ENCODE data around the gene NDUFAF3. TPM values are rescaled to one million over a fixed set of nuclear protein-coding genes. Genes with fewer than 3 reads are reported as not detected.

The NDUFAF3 gene
- total and polyA plus RNA-seq, 7 experiments from 2014 or later: 63.8 to 205 (median 94.2) TPM

DNA sequence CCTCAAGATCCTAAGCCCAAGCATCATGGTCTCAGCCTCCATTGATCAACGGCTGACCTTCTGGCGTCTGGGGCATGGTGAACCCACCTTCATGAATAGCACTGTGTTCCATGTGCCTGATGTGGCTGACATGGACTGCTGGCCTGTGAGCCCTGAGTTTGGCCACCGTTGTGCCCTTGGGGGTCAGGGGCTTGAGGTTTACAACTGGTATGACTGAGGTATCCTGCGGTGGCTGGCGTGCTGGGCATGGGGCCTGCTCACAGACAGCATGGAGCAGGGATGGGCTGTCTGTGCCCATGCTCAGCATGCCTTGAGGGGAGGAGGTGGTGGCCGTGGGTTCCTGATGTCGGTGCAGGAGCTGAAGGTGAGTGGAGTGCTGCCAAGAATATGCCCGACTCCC is 6.8 kb upstream of the NDUFAF3 start:
- intact Hi-C loops (cut with micrococcal nuclease): no loop called here
- Mint-ChIP-seq H3K4me3 (peak overlapping the region in 1 of 10 donors; percentile 88), H3K9me3 (no peaks in the 10 kb centered on the region), H3K27me3 (no peaks in the 10 kb centered on the region), H3K4me1 (peaks cover 7 to 34% (median 25%) of the 10 kb centered on the region in 7 donors), H3K27ac (peak overlapping the region in 5 of 9 donors; percentile 29 to 73 (median 55)), H3K36me3 (peaks cover 0 to 14% (median 3%) of the 10 kb centered on the region in 5 donors)
- no peak overlapping the region for H3K27ac ChIP-seq (ENCODE audit: low read depth, low read length)
- H3K36me3 ChIP-seq (ENCODE audit: control insufficient read depth in 2 of 3, insufficient read depth in 3 of 3, low read length in 3 of 3): peaks cover 0 to 54% (median 5%) of the 10 kb centered on the region in 3 experiments
- DNase-seq (no peak), ATAC-seq (no peak)
- H3K27me3 ChIP-seq (ENCODE audit: control insufficient read depth in 2 of 2, insufficient read depth in 2 of 2, low read length in 2 of 2): no peaks in the 10 kb centered on the region
- H3K4me1 ChIP-seq (ENCODE audit: control insufficient read depth in 2 of 2, insufficient read depth in 2 of 2, low read length in 2 of 2): peaks cover 14% of the 10 kb centered on the region in 2 donors
- H3K4me3 ChIP-seq (ENCODE audit: low read length): no peak overlapping the region
- H3K9me3 ChIP-seq (ENCODE audit: control insufficient read depth in 2 of 3, low read length in 3 of 3): no peaks in the 10 kb centered on the region
- ChIA-PET POLR2A (interaction anchor here (1.0 to 11.9 kb wide), 3 partner anchors 6 to 29 kb away, joined by 3 to 247 read pairs (median 179); partner anchors contain the start of genes P4HTM and WDR6), CTCF (interaction anchor here (0.6 to 1.5 kb wide), 3 partner anchors 16 to 28 kb away, joined by 3 to 8 read pairs (median 4); partner anchors contain the start of gene P4HTM)

DNA sequence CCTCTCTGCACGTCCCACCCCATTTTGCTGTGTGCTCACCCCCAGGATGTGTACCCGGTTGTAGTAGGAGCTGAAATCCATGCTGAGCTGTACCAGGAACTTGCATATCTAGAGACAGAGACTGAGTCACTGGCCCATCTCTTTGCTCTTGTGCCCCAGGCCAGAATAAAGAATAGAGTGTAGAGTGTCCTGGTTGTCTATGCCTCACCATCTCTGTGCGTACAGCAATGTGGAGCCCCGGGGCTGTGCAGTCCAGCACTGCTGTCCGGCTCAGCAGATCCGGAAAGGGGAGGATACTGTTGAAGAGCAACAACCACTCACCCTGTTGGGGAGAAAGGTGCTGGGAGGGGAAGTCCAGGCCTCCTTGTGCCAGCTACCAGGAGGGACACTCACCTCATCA is 6.2 kb upstream of the NDUFAF3 start:
- no peaks in the 10 kb centered on the region for H3K27me3 Mint-ChIP-seq
- no peak for ATAC-seq
- H3K9me3 Mint-ChIP-seq: no peaks in the 10 kb centered on the region
- Histone ChIP-seq H3K4me1 (ENCODE audit: control insufficient read depth in 2 of 2, insufficient read depth in 2 of 2, low read length in 2 of 2) (peaks cover 19 to 20% of the 10 kb centered on the region in 2 donors), H3K27me3 (ENCODE audit: control insufficient read depth in 2 of 2, insufficient read depth in 2 of 2, low read length in 2 of 2) (no peaks in the 10 kb centered on the region), H3K27ac (ENCODE audit: low read depth, low read length) (no peak overlapping the region), H3K36me3 (ENCODE audit: control insufficient read depth in 2 of 3, insufficient read depth in 3 of 3, low read length in 3 of 3) (peaks cover 0 to 54% (median 5%) of the 10 kb centered on the region in 3 experiments), H3K9me3 (ENCODE audit: control insufficient read depth in 2 of 3, low read length in 3 of 3) (no peaks in the 10 kb centered on the region), H3K4me3 (ENCODE audit: low read length) (no peak overlapping the region)
- intact Hi-C loops (cut with micrococcal nuclease): no loop called here
- DNase-seq: no peak
- ChIA-PET POLR2A (interaction anchor here (1.0 to 11.9 kb wide), 4 partner anchors 6 to 30 kb away, joined by 3 to 247 read pairs (median 91); partner anchors contain the start of genes P4HTM and WDR6), CTCF (no interaction called here)
- H3K4me3 Mint-ChIP-seq: peak overlapping the region in 6 of 10 donors; percentile 14 to 88 (median 48)
- H3K4me1 Mint-ChIP-seq: peaks cover 13 to 39% (median 30%) of the 10 kb centered on the region in 7 donors
- H3K36me3 Mint-ChIP-seq: peaks cover 0 to 14% (median 3%) of the 10 kb centered on the region in 5 donors
- peak overlapping the region in 5 of 9 donors; percentile 7 to 56 (median 51) for H3K27ac Mint-ChIP-seq

DNA sequence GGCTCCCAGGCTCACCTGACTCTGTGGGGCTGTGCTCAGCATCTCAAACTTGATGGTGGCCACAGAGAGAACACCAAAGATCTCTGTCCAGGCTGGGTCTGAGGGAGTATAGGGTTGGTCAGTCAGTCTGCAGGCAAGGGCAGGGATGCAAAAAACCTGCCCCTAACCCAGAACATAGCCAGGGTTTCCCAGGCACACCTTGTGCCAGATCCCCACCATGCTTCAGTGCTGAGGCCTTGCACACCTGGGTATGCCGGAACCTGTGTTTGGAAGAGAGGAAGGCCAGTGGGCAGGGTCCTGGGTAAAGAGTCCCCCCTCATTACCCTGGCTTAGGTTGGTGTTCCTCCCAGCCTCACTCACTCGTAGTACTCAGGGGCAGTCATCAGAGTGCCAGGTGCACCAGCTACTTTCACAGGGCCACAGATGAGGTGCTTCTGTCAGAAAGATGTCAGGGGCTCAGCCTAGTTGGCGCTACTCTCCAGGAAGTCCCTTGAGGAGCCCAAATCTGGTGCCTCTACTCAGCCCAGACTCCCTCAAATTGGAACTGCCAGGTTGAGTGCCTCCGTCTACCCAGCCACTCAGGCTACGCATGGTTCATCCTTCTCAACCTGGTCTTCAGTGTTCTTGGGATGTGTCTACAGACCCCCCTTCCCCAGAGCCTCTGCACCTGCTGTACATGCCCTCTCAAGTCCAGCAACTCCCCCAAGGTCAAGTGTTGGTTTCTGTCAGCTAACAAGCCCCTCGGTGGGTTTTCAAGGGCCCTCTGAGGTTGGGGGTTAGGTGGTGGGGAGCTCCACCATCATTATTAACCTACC is 5.3 kb upstream of the NDUFAF3 start:
- POLR2A ChIA-PET: interaction anchor here (1.0 to 11.9 kb wide), 7 partner anchors 7 to 77 kb away, joined by 3 to 247 read pairs (median 5); partner anchors contain the start of genes IMPDH2, P4HTM, QRICH1 and WDR6
- Histone ChIP-seq H3K4me3 (ENCODE audit: low read length) (no peak overlapping the region), H3K36me3 (ENCODE audit: control insufficient read depth in 2 of 3, insufficient read depth in 3 of 3, low read length in 3 of 3) (peaks cover 0 to 52% (median 5%) of the 10 kb centered on the region in 3 experiments), H3K4me1 (ENCODE audit: control insufficient read depth in 2 of 2, insufficient read depth in 2 of 2, low read length in 2 of 2) (peaks cover 19 to 20% of the 10 kb centered on the region in 2 donors), H3K27ac (ENCODE audit: low read depth, low read length) (no peak overlapping the region), H3K27me3 (ENCODE audit: control insufficient read depth in 2 of 2, insufficient read depth in 2 of 2, low read length in 2 of 2) (no peaks in the 10 kb centered on the region), H3K9me3 (ENCODE audit: control insufficient read depth in 2 of 3, low read length in 3 of 3) (no peaks in the 10 kb centered on the region)
- Mint-ChIP-seq H3K4me1 (peaks cover 13 to 44% (median 35%) of the 10 kb centered on the region in 7 donors), H3K4me3 (peak overlapping the region in 9 of 10 donors; percentile 60 to 97 (median 91)), H3K9me3 (no peaks in the 10 kb centered on the region), H3K27ac (peak overlapping the region in 7 of 9 donors; percentile 19 to 81 (median 63)), H3K27me3 (peaks cover 0 to 2% (median 0%) of the 10 kb centered on the region in 5 donors), H3K36me3 (peaks cover 0 to 14% (median 3%) of the 10 kb centered on the region in 5 donors)
- ATAC-seq: no peak
- DNase-seq: no peak
- intact Hi-C loops (cut with micrococcal nuclease): no loop called here
- CTCF ChIA-PET: interaction anchor here (1.0 to 1.6 kb wide), 3 partner anchors 10 to 29 kb away, joined by 3 to 9 read pairs (median 6); partner anchors contain the start of gene WDR6

DNA sequence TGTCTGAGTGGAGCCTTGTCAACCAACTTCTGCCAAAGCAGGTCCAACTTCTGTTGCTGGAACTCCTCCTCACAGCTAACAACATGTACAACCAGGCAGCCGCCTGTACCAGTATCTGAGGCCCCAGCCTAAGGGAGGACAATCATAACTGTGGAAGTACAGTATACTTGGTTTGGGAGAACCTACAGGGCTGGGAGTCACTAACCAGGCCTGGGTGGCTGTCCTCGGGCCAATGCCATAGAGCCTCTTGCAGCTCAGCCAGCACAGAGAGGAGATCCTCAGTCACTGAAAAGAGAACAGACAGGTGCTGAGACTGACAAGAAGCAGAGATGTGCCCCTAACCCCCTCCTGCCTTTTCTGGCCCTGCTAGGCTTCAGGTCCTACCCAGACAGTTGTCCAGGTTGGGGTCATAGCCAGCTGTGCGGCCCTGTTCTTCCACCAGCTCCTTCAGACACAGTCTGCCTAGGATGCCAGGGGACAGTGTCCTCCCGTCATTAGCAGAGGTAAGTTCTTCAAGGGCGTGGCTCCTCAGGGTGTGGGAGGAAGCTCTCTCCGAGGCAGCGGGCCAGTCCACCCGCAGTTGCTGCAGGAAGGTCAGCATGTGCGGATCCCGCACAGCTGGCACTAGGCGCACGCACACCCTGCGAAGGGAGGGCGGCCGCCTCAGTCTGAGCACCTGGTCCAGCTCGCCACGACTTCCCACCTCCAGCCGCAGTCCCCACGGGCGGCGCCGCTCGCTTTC is 4.5 kb upstream of the NDUFAF3 start:
- peaks cover 13 to 39% (median 29%) of the 10 kb centered on the region in 7 donors for H3K4me1 Mint-ChIP-seq
- H3K9me3 ChIP-seq (ENCODE audit: control insufficient read depth in 2 of 3, low read length in 3 of 3): no peaks in the 10 kb centered on the region
- peaks cover 0 to 2% (median 0%) of the 10 kb centered on the region in 5 donors for H3K27me3 Mint-ChIP-seq
- peak overlapping the region; percentile 75 to 97 (median 91) for H3K4me3 Mint-ChIP-seq
- CTCF ChIA-PET: interaction anchor here (1.0 to 1.6 kb wide), 4 partner anchors 10 to 30 kb away, joined by 3 to 9 read pairs (median 5); partner anchors contain the start of gene WDR6
- peaks cover 0 to 14% (median 3%) of the 10 kb centered on the region in 5 donors for H3K36me3 Mint-ChIP-seq
- H3K9me3 Mint-ChIP-seq: no peaks in the 10 kb centered on the region
- H3K36me3 ChIP-seq (ENCODE audit: control insufficient read depth in 2 of 3, insufficient read depth in 3 of 3, low read length in 3 of 3): peaks cover 0 to 52% (median 5%) of the 10 kb centered on the region in 3 experiments
- DNase-seq (no peak), ATAC-seq (no peak)
- intact Hi-C loops (cut with micrococcal nuclease): no loop called here
- peak overlapping the region; percentile 83 for H3K27ac ChIP-seq (ENCODE audit: low read depth, low read length)
- no peaks in the 10 kb centered on the region for H3K27me3 ChIP-seq (ENCODE audit: control insufficient read depth in 2 of 2, insufficient read depth in 2 of 2, low read length in 2 of 2)
- POLR2A ChIA-PET: interaction anchor here (0.5 to 11.9 kb wide), 9 partner anchors 8 to 301 kb away, joined by 3 to 247 read pairs (median 4); partner anchors contain the start of genes IMPDH2, IP6K2, P4HTM and QRICH1
- peak overlapping the region; percentile 84 for H3K4me3 ChIP-seq (ENCODE audit: low read length)
- peaks cover 20 to 21% of the 10 kb centered on the region in 2 donors for H3K4me1 ChIP-seq (ENCODE audit: control insufficient read depth in 2 of 2, insufficient read depth in 2 of 2, low read length in 2 of 2)
- peak overlapping the region; percentile 19 to 85 (median 63) for H3K27ac Mint-ChIP-seq

DNA sequence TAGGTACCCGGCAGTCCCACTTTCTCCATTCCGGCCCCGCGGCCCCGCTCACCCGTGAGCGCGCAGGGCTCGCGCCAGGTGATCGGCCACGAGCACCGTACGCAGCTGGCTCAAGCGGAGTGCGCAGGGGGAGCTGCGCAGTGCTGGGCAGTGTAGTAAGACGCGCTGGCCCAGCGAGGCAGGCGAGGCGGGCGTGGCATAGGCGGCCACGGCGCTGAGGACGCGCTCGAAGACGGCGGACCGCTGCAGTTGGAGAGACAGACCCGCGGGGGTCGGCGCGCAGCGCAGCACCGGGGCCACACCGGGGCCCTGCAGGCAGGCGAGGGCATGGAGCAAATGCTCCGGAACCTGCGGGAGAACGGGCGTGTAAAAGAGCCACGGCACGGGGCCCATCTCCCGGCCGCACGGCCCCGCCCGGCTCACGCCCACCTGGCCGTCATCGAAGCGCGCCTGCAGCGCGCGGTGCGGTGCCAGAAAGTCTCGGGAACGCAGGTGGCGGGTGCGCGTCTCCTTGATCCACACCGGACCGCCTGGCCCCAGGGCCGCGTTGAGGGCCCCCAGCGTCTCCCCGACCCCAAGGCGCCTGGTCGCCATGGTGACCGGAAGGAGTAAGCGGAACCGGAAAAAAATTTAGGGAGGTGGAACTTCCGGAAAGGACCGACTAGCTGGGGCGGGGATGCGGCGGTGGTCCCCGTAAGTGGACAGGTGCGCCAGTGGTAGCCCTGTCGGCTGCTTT is 3.8 kb upstream of the NDUFAF3 start, which contains the start of gene DALRD3:
Gene DALRD3, minus strand, starts transcription at position 610 of the 736 bp plus-strand sequence. Its CDS starts 16 bp downstream, at position 594.
- ATAC-seq: peak; percentile 7

More for the DNA sequence above, 3.8 kb upstream of the NDUFAF3 start, which contains the start of gene DALRD3:
- H3K27ac ChIP-seq (ENCODE audit: low read depth, low read length): peak within 1 kb of the TSS; percentile 83
- DNase-seq: peak in 8 of 9 donors; percentile 55 to 75 (median 64)
- peaks cover 0 to 2% (median 0%) of the 10 kb centered on the region in 5 donors for H3K27me3 Mint-ChIP-seq
- peaks cover 0 to 45% (median 3%) of the 10 kb centered on the region in 3 experiments for H3K36me3 ChIP-seq (ENCODE audit: control insufficient read depth in 2 of 3, insufficient read depth in 3 of 3, low read length in 3 of 3)
- peak within 1 kb of the TSS; percentile 84 for H3K4me3 ChIP-seq (ENCODE audit: low read length)
- intact Hi-C loops (cut with micrococcal nuclease): no loop called here
- H3K4me1 Mint-ChIP-seq: peaks cover 15 to 42% (median 36%) of the 10 kb centered on the region in 7 donors
- peak within 1 kb of the TSS; percentile 88 to 98 (median 96) for H3K4me3 Mint-ChIP-seq
- peaks cover 25 to 27% of the 10 kb centered on the region in 2 donors for H3K4me1 ChIP-seq (ENCODE audit: control insufficient read depth in 2 of 2, insufficient read depth in 2 of 2, low read length in 2 of 2)
- peaks cover 0 to 16% (median 3%) of the 10 kb centered on the region in 5 donors for H3K36me3 Mint-ChIP-seq
- peak within 1 kb of the TSS; percentile 71 to 98 (median 93) for H3K27ac Mint-ChIP-seq
- no peaks in the 10 kb centered on the region for H3K9me3 Mint-ChIP-seq
- H3K27me3 ChIP-seq (ENCODE audit: control insufficient read depth in 2 of 2, insufficient read depth in 2 of 2, low read length in 2 of 2): no peaks in the 10 kb centered on the region
- ChIA-PET CTCF (interaction anchor here (1.0 to 1.6 kb wide), 3 partner anchors 11 to 30 kb away, joined by 3 to 9 read pairs (median 4); partner anchors contain the start of gene WDR6), POLR2A (interaction anchor here (0.5 to 11.9 kb wide), 10 partner anchors 7 to 301 kb away, joined by 3 to 247 read pairs (median 4); partner anchors contain the start of genes IMPDH2, IP6K2, P4HTM and QRICH1)
- H3K9me3 ChIP-seq (ENCODE audit: control insufficient read depth in 2 of 3, low read length in 3 of 3): no peaks in the 10 kb centered on the region
